GM18499 (cell line): ENCODE results near the gene MVK.

ENCODE experiments used
- ATAC-seq: cut with Tn5 transposase; IDR thresholded peaks from one replicate; pipeline ENCODE4 v1.9.1; 2021; ENCODE audit warnings: moderate number of reproducible peaks; ENCODE audit not compliant: insufficient read depth, unreplicated experiment

The MVK gene

DNA sequence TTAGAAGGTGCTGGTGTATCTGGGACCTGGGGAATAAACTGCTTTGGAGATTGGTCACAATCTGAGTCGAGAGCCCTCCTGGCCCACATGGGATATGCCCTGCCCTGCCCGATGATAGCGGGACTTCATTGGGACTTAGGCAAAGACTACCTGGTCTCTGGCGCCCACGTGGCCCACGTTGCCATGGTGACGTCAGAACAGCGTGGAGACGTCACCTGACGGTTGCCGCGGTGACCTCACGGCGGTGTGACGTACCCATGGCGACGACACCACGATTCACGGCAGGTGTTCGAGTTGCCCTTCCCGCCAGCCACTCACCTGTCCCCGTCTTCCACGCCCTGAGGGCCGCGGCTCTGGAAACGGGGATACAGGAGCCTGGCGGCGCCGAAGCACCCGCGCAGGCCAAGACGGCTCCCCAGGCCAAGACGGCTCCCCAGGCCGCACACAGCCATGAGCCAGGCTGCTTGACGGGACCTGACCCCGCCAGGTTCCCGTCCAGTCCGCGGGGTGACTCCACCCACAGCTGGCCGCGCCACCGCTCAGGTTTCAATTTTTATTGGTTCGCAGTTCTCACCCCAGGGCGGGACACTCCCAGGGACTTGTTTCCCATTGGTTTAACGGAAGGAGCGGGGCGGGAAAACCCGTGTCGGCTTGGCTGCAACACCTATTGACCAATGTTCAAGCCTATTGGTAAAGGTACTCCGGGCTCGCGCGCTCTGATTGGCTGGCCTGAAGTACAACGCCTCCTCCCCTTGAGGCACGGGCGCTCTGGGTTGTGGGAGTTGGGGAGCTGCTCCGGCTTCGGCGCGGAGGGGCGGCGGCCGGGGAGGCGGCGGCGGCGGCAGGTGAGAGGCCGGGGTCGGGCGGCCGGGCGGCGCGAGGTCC lies at the start of gene MVK, which contains the start of gene MMAB:
Gene MVK, plus strand, starts transcription at position 766 of the 885 bp plus-strand sequence. CDS start 1,029 bp downstream, outside the sequence.
Gene MMAB, minus strand, starts transcription at position 476 of the 885 bp plus-strand sequence. Its CDS starts 24 bp downstream, at position 452.
- ATAC-seq = peak; percentile 88

DNA sequence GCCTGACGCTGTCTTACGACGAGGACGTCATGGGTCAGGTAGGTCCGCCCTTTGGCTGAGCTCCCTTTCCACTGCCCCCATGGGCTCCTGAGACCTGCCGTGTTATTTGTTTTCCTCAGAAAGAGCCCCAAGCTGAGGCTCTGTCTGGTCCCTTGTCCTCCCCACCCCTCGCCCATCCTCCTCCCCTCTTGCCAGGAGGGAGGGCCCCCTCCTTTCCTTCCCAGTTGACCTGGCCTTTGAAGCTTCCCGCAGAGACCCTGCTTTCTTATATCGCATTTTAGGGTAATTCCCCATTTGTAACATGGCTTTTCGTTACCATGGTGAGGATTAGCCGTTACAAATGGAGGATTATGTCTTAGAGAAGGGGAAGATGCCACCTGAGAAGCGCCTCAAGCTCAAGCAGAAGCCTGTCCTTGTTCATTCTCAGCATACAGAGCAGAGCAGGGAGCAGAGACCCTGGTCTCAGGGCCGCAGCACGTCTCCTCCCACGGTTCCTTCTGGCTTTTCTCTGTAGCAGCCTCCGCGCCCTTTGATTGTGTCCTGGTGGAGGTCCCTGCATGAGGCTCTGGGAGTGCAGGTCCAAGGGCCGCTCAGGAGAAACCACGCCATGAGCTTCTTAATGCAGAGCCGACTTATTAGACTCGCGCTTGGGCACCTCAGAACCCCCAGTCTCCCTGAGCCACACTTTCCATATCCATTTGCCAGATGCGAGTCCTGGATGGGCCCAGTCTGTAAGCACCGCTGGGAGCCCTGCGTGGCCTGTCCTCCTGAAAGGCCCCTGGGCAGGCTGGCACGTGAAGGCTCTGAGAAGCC lies 48.9 kb upstream of the MVK start:
- no peak for ATAC-seq

DNA sequence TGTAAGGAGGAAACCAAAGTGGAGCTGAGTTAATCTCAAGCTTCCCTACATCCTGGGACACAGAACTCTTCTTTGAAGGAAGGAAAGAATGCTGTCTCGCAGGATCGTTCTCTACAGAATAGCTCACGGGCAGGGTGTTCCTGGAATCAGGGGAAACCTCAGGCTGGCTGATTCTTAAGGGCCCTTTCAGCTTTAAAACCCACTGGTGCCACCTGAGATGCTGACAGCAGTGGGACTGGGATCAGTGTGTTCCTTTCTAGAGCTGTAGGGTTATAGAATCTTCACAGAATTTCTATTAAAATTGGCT lies 48.4 kb upstream of the MVK start:
- no peak for ATAC-seq

- no peak for ATAC-seq
These were observed 46.0 kb upstream of the MVK start for GRCh38 chr12:109527489-109528123.

DNA sequence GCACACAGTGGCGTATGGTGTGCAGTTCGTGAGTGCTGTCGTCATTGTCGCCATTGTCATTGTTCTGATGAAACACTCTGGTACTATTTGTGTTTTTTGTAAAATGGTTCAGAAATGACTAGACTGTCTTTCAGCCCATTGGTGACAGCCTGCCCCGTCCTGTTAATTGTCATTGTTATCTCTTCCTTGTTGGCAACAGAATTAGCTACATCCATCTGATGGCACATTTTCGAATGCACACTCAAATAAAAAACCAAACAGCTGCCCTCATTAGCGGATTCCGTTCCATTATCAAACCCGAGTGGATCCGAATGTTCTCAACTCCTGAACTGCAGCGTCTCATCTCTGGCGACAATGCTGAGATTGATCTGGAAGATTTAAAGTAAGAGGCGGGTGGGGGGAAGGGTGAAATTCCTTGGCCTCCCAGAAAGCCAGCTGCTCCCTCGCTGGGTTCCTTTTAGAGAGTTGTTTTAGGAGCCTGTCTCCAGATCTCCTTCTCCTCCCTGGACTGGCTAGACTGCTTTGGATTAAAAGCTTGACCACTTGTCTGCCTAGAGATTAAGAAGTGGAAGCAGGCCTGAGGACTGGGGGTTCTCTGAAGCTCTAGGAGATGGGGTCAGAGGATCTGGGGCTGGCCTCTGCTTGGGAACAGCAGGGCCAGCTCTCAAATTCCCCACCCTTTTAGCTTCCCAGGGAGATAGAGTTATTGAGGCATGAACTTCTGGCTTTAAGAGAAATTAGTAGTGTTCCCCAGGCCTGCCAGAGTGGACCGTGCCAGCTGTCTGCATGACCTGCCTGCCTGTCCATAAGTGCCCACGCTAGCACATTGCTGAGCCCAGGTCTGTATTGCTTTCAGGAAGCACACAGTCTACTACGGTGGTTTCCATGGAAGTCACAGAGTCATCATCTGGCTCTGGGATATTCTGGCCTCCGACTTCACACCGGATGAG lies 43.6 kb upstream of the MVK start:
- ATAC-seq = no peak

- ATAC-seq = no peak
These were observed 42.2 kb upstream of the MVK start for GRCh38 chr12:109531411-109531810.

- no peak for ATAC-seq
These were observed 40.7 kb upstream of the MVK start for GRCh38 chr12:109532721-109533486.

DNA sequence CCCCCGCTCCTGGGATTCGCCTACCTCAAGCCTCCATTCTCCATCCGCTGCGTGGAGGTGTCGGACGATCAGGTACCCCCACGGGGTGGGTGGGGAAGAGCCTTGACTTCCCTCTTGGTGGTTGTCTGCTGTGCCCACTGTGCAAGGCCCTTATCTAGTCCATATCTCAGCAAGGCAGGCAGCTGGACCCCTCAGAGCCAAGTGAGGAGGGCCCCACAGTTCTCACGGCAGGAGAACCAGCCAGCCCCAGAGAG lies 40.2 kb upstream of the MVK start:
- ATAC-seq = no peak

- ATAC-seq = no peak
These were observed 39.1 kb upstream of the MVK start for GRCh38 chr12:109534456-109534855.

GRCh38 chr12:109535231-109535862 lies 38.2 kb upstream of the MVK start:
- ATAC-seq = no peak

- no peak for ATAC-seq
These were observed 37.7 kb upstream of the MVK start for GRCh38 chr12:109535863-109536250.

GRCh38 chr12:109537136-109537535 lies 36.5 kb upstream of the MVK start:
- no peak for ATAC-seq

- no peak for ATAC-seq
These were observed 35.3 kb upstream of the MVK start for GRCh38 chr12:109538191-109538863.

DNA sequence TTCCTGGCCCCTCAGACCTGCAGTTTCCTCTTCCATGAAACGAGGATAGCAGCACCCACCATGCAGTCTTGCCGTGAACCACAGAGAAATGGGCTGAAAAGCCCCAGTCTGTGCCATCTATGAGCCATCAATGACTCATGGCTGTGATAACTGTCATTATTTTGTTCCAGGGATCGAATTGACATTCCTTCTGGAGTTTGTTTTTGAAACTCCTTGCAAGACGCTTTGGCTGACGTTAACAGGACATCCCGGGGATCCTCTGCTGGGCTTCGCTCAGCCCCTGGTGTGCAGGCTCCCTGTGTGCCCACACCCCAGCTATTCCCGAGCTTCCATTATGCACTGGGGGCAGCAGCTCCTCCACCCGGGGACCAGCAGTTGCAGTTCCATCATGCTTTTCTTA lies 34.1 kb upstream of the MVK start:
- no peak for ATAC-seq

GRCh38 chr12:109540526-109541412 lies 32.8 kb upstream of the MVK start:
- ATAC-seq = no peak

DNA sequence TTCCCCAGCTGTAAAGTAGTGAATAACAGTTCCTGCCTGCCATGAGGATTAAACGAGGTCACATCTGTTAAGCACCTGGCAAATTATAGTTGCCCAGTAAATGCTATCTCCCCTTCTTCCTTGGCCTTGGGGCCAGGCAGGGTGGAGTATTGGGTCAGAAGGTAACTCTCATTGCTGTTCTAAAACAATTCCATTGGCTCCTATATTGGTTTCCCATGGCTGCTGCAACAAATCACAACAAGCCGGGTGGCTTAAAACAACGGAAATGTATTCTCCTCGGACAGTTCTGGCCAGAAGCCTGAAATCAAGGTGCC lies 32.2 kb upstream of the MVK start:
- ATAC-seq = no peak

- no peak for ATAC-seq
These were observed 31.6 kb upstream of the MVK start for GRCh38 chr12:109542014-109542413.

DNA sequence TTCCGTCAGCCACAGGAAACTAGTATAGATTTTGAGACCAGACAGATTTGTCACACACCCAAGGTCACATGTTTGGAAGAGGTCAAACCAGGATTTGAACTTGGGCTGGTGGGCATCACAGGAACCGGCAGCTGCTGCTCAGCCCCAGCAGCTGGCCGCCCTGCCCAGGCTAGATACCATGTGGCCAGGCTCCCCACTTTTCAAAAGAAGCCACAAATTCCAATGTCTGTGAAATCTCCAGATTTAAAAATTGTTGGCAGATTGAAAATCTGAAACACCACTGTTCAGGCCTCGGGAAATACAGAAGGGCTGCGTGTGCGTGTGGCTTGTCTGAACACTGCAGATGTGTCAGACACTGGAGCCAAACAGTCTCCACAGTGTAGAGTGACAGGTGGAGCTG lies 30.7 kb upstream of the MVK start:
- no peak for ATAC-seq
